SK-N-SH (cell line): ENCODE results near the gene CPLX3.

Source experiments
- CTCF ChIP-seq: fragments of 200-600 bp; sonication (generic); IDR thresholded peaks from 2 replicates; pipeline ENCODE4 v1.6.1; 2017; ENCODE audit warnings: antibody characterized with exemption, mild to moderate bottlenecking, moderate library complexity
- ELF1 ChIP-seq: IDR thresholded peaks from 2 replicates; pipeline ENCODE4 v1.4.0; 2012
- EP300 ChIP-seq, 2 experiments: IDR thresholded peaks; 2 replicates each; pipeline versions ENCODE4 v1.4.0 to v1.6.1; 2012; ENCODE audit warnings: borderline replicate concordance in 1 of 2, low read depth in 1 of 2, low read length in 1 of 2
- EZH2phosphoT487 ChIP-seq: fragments of 200-600 bp; sonication (generic); IDR thresholded peaks from 2 replicates; pipeline ENCODE4 v1.6.1; 2017; ENCODE audit warnings: low read depth, mixed run types, mild to moderate bottlenecking, antibody characterized with exemption, moderate library complexity, borderline replicate concordance
- GATA2 ChIP-seq: sonication (generic); formaldehyde crosslinking; IDR thresholded peaks from 2 replicates; pipeline ENCODE4 v1.5.0; 2020; ENCODE audit warnings: mild to moderate bottlenecking, missing genetic modification reagents
- MAX ChIP-seq: IDR thresholded peaks from 2 replicates; pipeline ENCODE4 v1.4.0; 2012; ENCODE audit warnings: low read depth
- NRF1 ChIP-seq: IDR thresholded peaks from 2 replicates; pipeline ENCODE4 v1.6.1; 2012; ENCODE audit warnings: low read depth, mild to moderate bottlenecking, low read length
- POLR2AphosphoS5 ChIP-seq: IDR thresholded peaks from 2 replicates; pipeline ENCODE4 v1.6.1; 2012; ENCODE audit warnings: low read depth, low read length
- RCOR1 ChIP-seq: fragments of 150-350 bp; IDR thresholded peaks from 2 replicates; pipeline ENCODE4 v1.6.1; 2017; ENCODE audit warnings: antibody characterized with exemption, low read length
- REST ChIP-seq: IDR thresholded peaks from 2 replicates; pipeline ENCODE4 v1.6.1; 2012; ENCODE audit warnings: mild to moderate bottlenecking, low read depth, low read length, moderate library complexity
- ZBTB33 ChIP-seq: IDR thresholded peaks from 2 replicates; pipeline ENCODE4 v1.4.0; 2012; ENCODE audit warnings: low read depth, borderline replicate concordance
- TF ChIP-seq, protein P1 (sequence below): IDR thresholded peaks from 2 replicates; pipeline ENCODE4; 2012

DNA sequence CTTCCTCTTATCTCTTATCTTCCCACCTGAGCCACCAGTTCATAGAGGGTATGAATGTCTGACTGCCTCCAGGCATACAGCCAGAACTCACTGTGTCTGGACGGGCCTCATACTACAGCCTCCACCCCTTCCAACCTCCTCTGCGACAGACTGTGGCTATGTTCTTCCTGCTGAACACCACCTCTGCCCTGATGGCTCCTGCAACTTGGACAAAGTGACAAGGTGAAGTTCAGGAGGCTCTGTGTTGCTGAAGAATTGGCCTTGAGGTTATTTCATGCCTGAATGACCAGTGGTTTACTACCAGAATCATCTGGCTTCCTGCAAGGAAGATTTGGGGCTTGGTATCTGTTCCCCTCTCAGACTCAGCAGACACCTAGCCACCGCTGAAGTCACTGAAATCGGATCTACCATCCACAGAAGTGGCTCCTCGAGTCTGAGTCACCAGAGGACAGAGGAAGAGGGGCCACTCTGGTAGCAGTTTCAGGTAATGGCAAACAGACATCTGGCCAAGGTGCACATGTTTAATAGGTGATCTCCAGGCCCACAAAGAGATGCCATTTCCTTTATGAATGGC lies 30.7 kb downstream of the CPLX3 start:
- TF ChIP-seq NRF1 = no peak
- TF ChIP-seq CTCF = no peak
- TF ChIP-seq REST = no peak
- TF ChIP-seq EZH2phosphoT487 = no peak
- TF ChIP-seq ELF1 = no peak
- TF ChIP-seq EP300 (IDR thresholded peaks at IDR 0.05; ENCODE audit: borderline replicate concordance in 1 of 2, low read depth in 1 of 2, low read length in 1 of 2) = no peak
- TF ChIP-seq GATA2 (CRISPR knock-in tag) = no peak
- TF ChIP-seq MAX = no peak
- no peak for TF ChIP-seq ZBTB33
- TF ChIP-seq, protein P1, sequence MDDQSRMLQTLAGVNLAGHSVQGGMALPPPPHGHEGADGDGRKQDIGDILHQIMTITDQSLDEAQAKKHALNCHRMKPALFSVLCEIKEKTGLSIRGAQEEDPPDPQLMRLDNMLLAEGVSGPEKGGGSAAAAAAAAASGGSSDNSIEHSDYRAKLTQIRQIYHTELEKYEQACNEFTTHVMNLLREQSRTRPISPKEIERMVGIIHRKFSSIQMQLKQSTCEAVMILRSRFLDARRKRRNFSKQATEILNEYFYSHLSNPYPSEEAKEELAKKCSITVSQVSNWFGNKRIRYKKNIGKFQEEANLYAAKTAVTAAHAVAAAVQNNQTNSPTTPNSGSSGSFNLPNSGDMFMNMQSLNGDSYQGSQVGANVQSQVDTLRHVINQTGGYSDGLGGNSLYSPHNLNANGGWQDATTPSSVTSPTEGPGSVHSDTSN = no peak
- TF ChIP-seq RCOR1 = no peak
- no peak for TF ChIP-seq POLR2AphosphoS5
